Fibroblast of pulmonary artery (primary cell): ENCODE results near the gene DLGAP1.

Source experiments
- DNase-seq: peaks from one replicate; pipeline ENCODE4 v3.0.0-alpha.2; 2010; ENCODE audit warnings: low read depth
- H3K4me3 ChIP-seq: replicated peaks from 2 replicates; pipeline ENCODE4 v1.5.1; 2011; ENCODE audit warnings: low read depth, mild to moderate bottlenecking, control low read depth, low read length, moderate library complexity
- CTCF ChIP-seq: IDR thresholded peaks from 2 replicates; pipeline ENCODE4 v1.5.1; 2011; ENCODE audit warnings: mild to moderate bottlenecking, control low read depth, low read length, inconsistent platforms; ENCODE audit errors: missing control alignments

The DLGAP1 gene

DNA sequence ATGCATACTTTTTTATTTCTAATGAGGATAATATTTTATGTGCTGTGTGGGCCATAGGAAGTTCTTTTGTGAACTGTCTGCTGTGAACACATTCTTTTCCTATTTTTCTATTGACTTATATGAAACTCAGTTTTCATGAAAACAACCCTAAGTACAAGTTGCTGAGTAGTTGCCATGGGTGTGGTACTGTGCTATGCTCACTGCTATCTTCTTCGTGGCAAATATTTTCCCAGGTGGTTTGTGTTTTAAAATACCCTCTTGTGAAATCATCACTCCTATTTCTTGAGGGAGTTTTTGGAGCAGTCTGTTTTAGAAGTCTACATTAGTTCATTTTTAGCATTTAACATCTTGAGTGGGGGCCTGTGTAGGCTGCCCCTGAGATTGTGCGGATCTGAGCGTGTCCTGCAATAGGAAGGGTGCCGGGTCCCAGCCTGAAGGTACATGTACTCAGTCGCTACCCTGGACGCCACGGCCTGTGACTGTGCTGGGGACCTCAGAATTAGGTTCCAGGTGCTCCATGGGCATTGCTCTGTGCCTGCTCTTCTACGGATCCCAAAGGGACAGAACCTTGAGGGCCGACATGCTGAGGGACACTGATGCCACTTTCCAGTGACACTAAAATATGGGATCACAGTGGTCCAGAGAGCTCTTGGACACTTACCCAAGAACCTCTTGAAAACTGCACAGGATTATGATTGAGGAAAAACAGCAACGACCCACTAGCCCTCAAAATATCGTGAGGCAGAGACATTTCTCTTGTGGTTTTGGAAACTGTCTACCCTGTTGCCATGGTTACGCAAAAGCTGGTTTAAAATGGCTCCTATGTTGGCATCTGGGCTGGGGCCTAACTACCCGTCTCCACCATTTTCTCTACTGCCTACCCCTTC lies 524.7 kb downstream of the DLGAP1 start:
- no peak for DNase-seq

GRCh38 chr18:3924455-3924854 lies 530.7 kb downstream of the DLGAP1 start:
- DNase-seq, result no peak
- TF ChIP-seq CTCF, result no peak
- H3K4me3 ChIP-seq, result no peak overlapping the region

More for the DNA sequence above, 524.7 kb downstream of the DLGAP1 start:
- H3K4me3 ChIP-seq, result no peak overlapping the region
- no peak for TF ChIP-seq CTCF

DNA sequence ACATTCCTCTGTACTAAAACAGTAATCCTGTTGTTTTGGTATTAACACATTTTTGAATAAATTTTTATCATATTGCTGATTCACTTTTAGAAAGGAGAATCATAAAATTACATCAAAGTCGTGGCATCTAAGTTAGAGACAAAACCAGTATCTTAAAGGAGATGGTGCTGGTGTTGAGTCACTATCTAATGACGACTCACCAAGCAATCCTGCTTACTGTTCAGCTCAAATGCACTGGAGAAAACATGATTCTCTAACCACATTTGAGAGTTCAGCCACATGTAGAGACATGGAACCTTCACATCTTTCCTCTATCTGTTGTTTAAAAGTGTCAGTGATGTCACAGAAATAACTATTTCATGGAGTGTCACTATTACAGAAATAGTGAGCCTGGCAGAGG lies 531.4 kb downstream of the DLGAP1 start:
- no peak overlapping the region for H3K4me3 ChIP-seq
- no peak for TF ChIP-seq CTCF
- DNase-seq, result peak; percentile 30

GRCh38 chr18:3921826-3922225 lies 533.3 kb downstream of the DLGAP1 start:
- no peak overlapping the region for H3K4me3 ChIP-seq
- DNase-seq, result no peak
- TF ChIP-seq CTCF, result no peak

GRCh38 chr18:3920832-3921231 lies 534.3 kb downstream of the DLGAP1 start:
- DNase-seq, result no peak
- no peak for TF ChIP-seq CTCF
- no peak overlapping the region for H3K4me3 ChIP-seq

GRCh38 chr18:3919396-3920061 lies 535.6 kb downstream of the DLGAP1 start:
- DNase-seq, result no peak
- TF ChIP-seq CTCF, result no peak
- no peak overlapping the region for H3K4me3 ChIP-seq
